Activated CD8-positive, alpha-beta T cell treated with anti-CD3 and anti-CD28 coated beads for 36 hours (primary cell): ENCODE measurements around the gene CCNA2. TPM values are rescaled to one million over a fixed set of nuclear protein-coding genes. Genes with fewer than 3 reads are reported as not detected.
A peak's percentile ranks its signal among the peaks of the same experiment; 100 is the strongest.

Experiments
- ATAC-seq: fragments of 200-7000 bp; cut with Tn5 transposase; one replicate; pipeline ENCODE4 v1.10.0; 2021; ENCODE audit warnings: mild to moderate bottlenecking, moderate library complexity
- CTCF ChIA-PET: fragments of 350-600 bp; sonication (Branson Sonifier 250); formaldehyde crosslinking; loops from one replicate; lab custom pipeline; 2021; ENCODE audit warnings: antibody characterized with exemption; lab: Charles Lee
- POLR2A ChIA-PET: fragments of 350-600 bp; sonication (Branson Sonifier 250); formaldehyde crosslinking; loops from one replicate; lab custom pipeline; 2021; ENCODE audit warnings: antibody characterized with exemption; lab: Charles Lee
- DNase-seq: peaks from one replicate; pipeline ENCODE4 v3.0.0-alpha.2; 2020
- H3K27ac Mint-ChIP-seq: one replicate; pipeline ENCODE4 v1.8.0; 2021; ENCODE audit warnings: mild to moderate bottlenecking, mixed read lengths
- H3K27me3 Mint-ChIP-seq: one replicate; pipeline ENCODE4 v1.8.0; 2021; ENCODE audit warnings: mixed read lengths
- H3K36me3 Mint-ChIP-seq: one replicate; pipeline ENCODE4 v1.8.0; 2021; ENCODE audit warnings: low read depth, mixed read lengths
- H3K4me1 Mint-ChIP-seq: one replicate; pipeline ENCODE4 v1.8.0; 2021; ENCODE audit warnings: low read depth, mixed read lengths
- H3K4me3 Mint-ChIP-seq: one replicate; pipeline ENCODE4 v1.8.0; 2021; ENCODE audit warnings: mild to moderate bottlenecking, moderate library complexity, mixed read lengths
- H3K9me3 Mint-ChIP-seq: one replicate; pipeline ENCODE4 v1.8.0; 2021; ENCODE audit warnings: mixed read lengths
- intact Hi-C: fragments of 100-400 bp; cut with micrococcal nuclease; formaldehyde crosslinking; loops from one replicate; pipeline ENCODE4 v1.10.0; 2022
- total RNA-seq, 2 experiments: library from RNA; stranded (reverse); gene quantifications; one replicate each; pipeline ENCODE4 v1.2.3, GENCODE V29; 2021
- TF ChIP-seq, protein P1 (sequence below): fragments of 200-600 bp; IDR thresholded peaks from one replicate; pipeline ENCODE4 v1.8.0; 2022; ENCODE audit warnings: antibody characterized with exemption, mild to moderate bottlenecking

Gene CCNA2
- total RNA-seq, 2 experiments from 2014 or later, result 102 to 105 TPM

- POLR2A ChIA-PET, result interaction anchor here (1.3 kb wide), 1 partner anchor 21 kb away, joined by 4 read pairs; the partner anchor contains the start of gene EXOSC9
- H3K4me3 Mint-ChIP-seq, result peak overlapping the region; percentile 97
- peaks cover 28% of the 10 kb centered on the region for H3K4me1 Mint-ChIP-seq
- CTCF ChIA-PET, result interaction anchor here (1.3 to 1.9 kb wide), 2 partner anchors 11 to 21 kb away, joined by 4 to 5 read pairs; partner anchors contain the start of gene EXOSC9
- peaks cover 51% of the 10 kb centered on the region for H3K36me3 Mint-ChIP-seq
- H3K27me3 Mint-ChIP-seq, result no peaks in the 10 kb centered on the region
- ATAC-seq, result no peak
- DNase-seq, result no peak
- no peak overlapping the region for H3K27ac Mint-ChIP-seq
- TF ChIP-seq, protein P1, sequence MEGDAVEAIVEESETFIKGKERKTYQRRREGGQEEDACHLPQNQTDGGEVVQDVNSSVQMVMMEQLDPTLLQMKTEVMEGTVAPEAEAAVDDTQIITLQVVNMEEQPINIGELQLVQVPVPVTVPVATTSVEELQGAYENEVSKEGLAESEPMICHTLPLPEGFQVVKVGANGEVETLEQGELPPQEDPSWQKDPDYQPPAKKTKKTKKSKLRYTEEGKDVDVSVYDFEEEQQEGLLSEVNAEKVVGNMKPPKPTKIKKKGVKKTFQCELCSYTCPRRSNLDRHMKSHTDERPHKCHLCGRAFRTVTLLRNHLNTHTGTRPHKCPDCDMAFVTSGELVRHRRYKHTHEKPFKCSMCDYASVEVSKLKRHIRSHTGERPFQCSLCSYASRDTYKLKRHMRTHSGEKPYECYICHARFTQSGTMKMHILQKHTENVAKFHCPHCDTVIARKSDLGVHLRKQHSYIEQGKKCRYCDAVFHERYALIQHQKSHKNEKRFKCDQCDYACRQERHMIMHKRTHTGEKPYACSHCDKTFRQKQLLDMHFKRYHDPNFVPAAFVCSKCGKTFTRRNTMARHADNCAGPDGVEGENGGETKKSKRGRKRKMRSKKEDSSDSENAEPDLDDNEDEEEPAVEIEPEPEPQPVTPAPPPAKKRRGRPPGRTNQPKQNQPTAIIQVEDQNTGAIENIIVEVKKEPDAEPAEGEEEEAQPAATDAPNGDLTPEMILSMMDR, result no peak
- H3K9me3 Mint-ChIP-seq, result no peaks in the 10 kb centered on the region
- intact Hi-C loops, result no loop called here
Measured at GRCh38 chr4:121822047-121822446, 1.6 kb downstream of the CCNA2 start.

DNA sequence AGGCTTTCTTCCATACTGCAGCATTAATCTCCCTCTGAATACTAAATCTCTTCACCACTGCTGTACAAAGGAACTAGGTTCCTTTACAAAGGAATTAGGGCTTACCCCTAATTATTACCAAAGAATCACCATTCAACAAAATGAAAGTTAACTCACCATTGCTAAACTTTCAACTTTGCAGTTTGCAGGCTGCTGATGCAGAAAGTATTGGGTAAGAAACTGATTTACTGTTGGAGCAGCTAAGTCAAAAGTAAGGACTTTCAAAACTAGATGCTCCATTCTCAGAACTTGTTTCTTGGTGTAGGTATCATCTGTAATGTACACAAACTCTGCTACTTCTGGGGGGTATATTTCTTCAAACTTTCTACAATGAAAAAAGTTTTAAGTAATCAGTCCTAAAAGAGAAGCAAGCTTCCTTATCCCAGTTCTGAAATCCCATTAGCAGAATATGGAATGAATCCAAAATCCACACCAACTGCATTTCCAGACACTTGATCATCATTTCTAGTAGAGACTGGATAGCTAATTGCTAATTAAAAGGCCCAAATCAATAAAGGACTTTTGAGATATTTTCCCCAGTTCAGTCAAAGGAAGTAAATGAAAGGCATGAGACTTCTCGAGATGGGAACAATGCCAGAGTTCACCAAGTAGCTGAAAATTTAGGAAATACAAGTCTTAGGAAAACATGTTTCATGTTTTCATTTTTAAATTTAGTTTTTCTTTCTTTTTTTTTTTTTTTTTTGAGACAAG, 4.3 kb downstream of the CCNA2 start:
- CTCF ChIA-PET, result no interaction called here
- POLR2A ChIA-PET, result interaction anchor here (1.0 to 1.2 kb wide), 2 partner anchors 9 to 11 kb away, joined by 3 read pairs; no protein-coding TSS in a partner anchor

DNA sequence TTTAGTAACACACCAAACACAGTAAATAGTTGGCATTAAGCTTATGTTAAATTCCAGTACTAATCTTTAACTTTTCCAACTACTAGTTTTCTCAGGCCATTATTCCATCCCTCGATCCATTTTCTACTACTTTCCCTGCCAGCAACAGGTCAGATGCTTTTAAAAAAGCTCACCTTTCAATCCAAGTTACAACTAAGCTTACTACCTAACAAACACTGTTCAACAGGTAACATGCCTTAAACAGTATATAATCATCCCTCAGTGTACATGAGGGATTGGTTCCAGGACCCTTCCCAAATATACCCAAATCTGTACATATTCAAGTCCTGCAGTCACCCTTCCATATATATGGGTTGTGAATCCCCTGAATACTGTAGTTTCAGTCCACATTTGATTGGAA, 5.5 kb downstream of the CCNA2 start:
- Mint-ChIP-seq H3K27ac (peak overlapping the region; percentile 58), H3K27me3 (no peaks in the 10 kb centered on the region), H3K9me3 (no peaks in the 10 kb centered on the region), H3K36me3 (peaks cover 60% of the 10 kb centered on the region), H3K4me3 (no peak overlapping the region), H3K4me1 (peaks cover 27% of the 10 kb centered on the region)
- TF ChIP-seq, protein P1, result no peak
- ChIA-PET CTCF (interaction anchor here (0.6 kb wide), 1 partner anchor 61 kb away, joined by 5 read pairs; no protein-coding TSS in a partner anchor), POLR2A (interaction anchor here (1.0 kb wide), 1 partner anchor 17 kb away, joined by 5 read pairs; the partner anchor contains the start of gene EXOSC9)
- DNase-seq (no peak), ATAC-seq (no peak)
- intact Hi-C loops, result no loop called here

More for the DNA sequence above, 4.3 kb downstream of the CCNA2 start:
- H3K27me3 Mint-ChIP-seq, result no peaks in the 10 kb centered on the region
- H3K27ac Mint-ChIP-seq, result peak overlapping the region; percentile 4
- DNase-seq (no peak), ATAC-seq (no peak)
- peaks cover 29% of the 10 kb centered on the region for H3K4me1 Mint-ChIP-seq
- TF ChIP-seq, protein P1, result no peak
- H3K36me3 Mint-ChIP-seq, result peaks cover 57% of the 10 kb centered on the region
- intact Hi-C loops, result no loop called here
- no peaks in the 10 kb centered on the region for H3K9me3 Mint-ChIP-seq
- H3K4me3 Mint-ChIP-seq, result no peak overlapping the region

DNA sequence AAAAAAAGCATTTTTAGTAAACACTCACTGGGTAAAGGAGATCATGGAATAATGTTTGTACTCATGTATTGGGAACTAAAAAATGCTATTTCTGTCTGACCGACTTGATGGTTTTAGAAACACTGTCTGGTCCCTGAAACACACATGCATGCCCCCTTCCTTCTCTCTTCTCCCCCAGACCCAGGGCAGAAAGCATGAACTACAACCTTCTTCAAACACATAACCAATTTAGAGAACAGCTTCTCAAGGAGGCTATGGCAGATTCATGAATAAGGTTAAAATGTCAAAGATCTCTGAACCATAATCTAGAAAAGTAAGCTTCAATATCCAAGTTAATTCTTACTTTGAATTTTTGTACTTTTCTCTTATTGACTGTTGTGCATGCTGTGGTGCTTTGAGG, 6.0 kb downstream of the CCNA2 start:
- Mint-ChIP-seq H3K36me3 (peaks cover 58% of the 10 kb centered on the region), H3K27me3 (no peaks in the 10 kb centered on the region), H3K9me3 (no peaks in the 10 kb centered on the region), H3K27ac (peak overlapping the region; percentile 58), H3K4me1 (peaks cover 28% of the 10 kb centered on the region), H3K4me3 (no peak overlapping the region)
- no peak for DNase-seq
- intact Hi-C loops, result no loop called here
- no peak for ATAC-seq
- ChIA-PET POLR2A (interaction anchor here (1.0 kb wide), 1 partner anchor 16 kb away, joined by 5 read pairs; the partner anchor contains the start of gene EXOSC9), CTCF (interaction anchor here (0.6 kb wide), 1 partner anchor 61 kb away, joined by 5 read pairs; no protein-coding TSS in a partner anchor)
- TF ChIP-seq, protein P1, result no peak

GRCh38 chr4:121817006-121817405, 6.7 kb downstream of the CCNA2 start:
- ChIA-PET CTCF (no interaction called here), POLR2A (interaction anchor here (1.7 kb wide), 1 partner anchor 13 kb away, joined by 4 read pairs; no protein-coding TSS in a partner anchor)
- Mint-ChIP-seq H3K36me3 (peaks cover 54% of the 10 kb centered on the region), H3K27ac (no peak overlapping the region), H3K4me3 (no peak overlapping the region), H3K9me3 (no peaks in the 10 kb centered on the region), H3K27me3 (no peaks in the 10 kb centered on the region), H3K4me1 (peaks cover 24% of the 10 kb centered on the region)
- TF ChIP-seq, protein P1, result no peak
- intact Hi-C loops, result no loop called here
- no peak for DNase-seq
- no peak for ATAC-seq
